C4-2B (cell line): Measurements from ENCODE around the gene CTTN.
"Not testable (repeated sequence)": the region's sequence is repeated elsewhere in the genome, so short reads cannot be mapped to it uniquely, and the experiment has no call there.

Experiments
- ZFX ChIP-seq: fragments of 450-650 bp; IDR thresholded peaks from 2 replicates; pipeline ENCODE4 v1.6.1; 2017
- TF ChIP-seq, protein P1 (sequence below): fragments of 450-650 bp; conservative IDR thresholded peaks from 2 replicates; pipeline ENCODE4 v1.5.1; 2017; ENCODE audit warnings: mild to moderate bottlenecking

DNA sequence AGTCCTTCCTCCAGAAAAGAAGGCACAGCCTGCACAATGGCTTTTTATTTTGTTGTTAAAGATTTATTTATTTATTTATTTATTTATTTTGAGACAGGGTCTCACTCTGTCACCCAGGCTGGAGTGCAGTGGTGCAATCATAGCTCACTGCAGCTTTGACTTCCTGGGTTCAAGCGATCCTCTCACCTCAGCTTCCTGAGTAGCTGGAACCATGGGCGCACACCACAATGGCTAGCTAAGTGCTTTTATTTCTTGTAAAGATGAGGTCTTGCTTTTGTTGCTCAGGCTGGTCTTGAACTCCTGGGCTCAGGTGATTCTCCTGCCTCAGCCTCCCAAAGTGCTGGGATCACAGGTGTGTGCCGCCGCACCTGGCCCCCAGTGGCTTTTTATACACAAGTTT is 10.0 kb downstream of the CTTN start:
- TF ChIP-seq, protein P1, sequence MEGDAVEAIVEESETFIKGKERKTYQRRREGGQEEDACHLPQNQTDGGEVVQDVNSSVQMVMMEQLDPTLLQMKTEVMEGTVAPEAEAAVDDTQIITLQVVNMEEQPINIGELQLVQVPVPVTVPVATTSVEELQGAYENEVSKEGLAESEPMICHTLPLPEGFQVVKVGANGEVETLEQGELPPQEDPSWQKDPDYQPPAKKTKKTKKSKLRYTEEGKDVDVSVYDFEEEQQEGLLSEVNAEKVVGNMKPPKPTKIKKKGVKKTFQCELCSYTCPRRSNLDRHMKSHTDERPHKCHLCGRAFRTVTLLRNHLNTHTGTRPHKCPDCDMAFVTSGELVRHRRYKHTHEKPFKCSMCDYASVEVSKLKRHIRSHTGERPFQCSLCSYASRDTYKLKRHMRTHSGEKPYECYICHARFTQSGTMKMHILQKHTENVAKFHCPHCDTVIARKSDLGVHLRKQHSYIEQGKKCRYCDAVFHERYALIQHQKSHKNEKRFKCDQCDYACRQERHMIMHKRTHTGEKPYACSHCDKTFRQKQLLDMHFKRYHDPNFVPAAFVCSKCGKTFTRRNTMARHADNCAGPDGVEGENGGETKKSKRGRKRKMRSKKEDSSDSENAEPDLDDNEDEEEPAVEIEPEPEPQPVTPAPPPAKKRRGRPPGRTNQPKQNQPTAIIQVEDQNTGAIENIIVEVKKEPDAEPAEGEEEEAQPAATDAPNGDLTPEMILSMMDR: not testable (repeated sequence)
- TF ChIP-seq ZFX: not testable (repeated sequence)
